K562 (cell line): Measurements from ENCODE around the gene FLAD1. TPM values are rescaled to one million over a fixed set of nuclear protein-coding genes. Genes with fewer than 3 reads are reported as not detected.

Experiments
- ADNP ChIP-seq: fragments of 200-800 bp; sonication (Bioruptor generic); IDR thresholded peaks from 2 replicates; pipeline ENCODE4 v1.6.1; 2016; ENCODE audit warnings: missing genetic modification characterization, missing compliant biosample characterization
- ARHGAP35 ChIP-seq: fragments of 450-650 bp; IDR thresholded peaks from 2 replicates; pipeline ENCODE4 v1.6.1; 2018; ENCODE audit not compliant: partially characterized antibody
- BRD9 ChIP-seq: fragments of 450-650 bp; IDR thresholded peaks from 2 replicates; pipeline ENCODE4 v1.6.1; 2018; ENCODE audit warnings: low read depth; ENCODE audit not compliant: partially characterized antibody
- CCAR2 ChIP-seq: fragments of 200-400 bp; formaldehyde crosslinking; IDR thresholded peaks from 2 replicates; pipeline ENCODE4 v1.6.1; 2017; ENCODE audit warnings: mild to moderate bottlenecking, low read depth, low read length
- CEBPZ ChIP-seq: fragments of 150-350 bp; IDR thresholded peaks from 2 replicates; pipeline ENCODE4 v1.6.1; 2014; ENCODE audit warnings: low read depth, mild to moderate bottlenecking, low read length, borderline replicate concordance
- DEAF1 ChIP-seq: fragments of 450-650 bp; formaldehyde crosslinking; IDR thresholded peaks from 2 replicates; pipeline ENCODE4 v1.4.0; 2020; ENCODE audit warnings: mild to moderate bottlenecking, moderate library complexity
- DMBX1 ChIP-seq: fragments of 250-450 bp; sonication (Bioruptor Pico); IDR thresholded peaks from 2 replicates; pipeline ENCODE4 v1.8.0; 2022; ENCODE audit warnings: inconsistent platforms, mild to moderate bottlenecking, moderate library complexity, borderline replicate concordance
- ILF3 ChIP-seq: fragments of 450-650 bp; IDR thresholded peaks from 2 replicates; pipeline ENCODE4 v1.6.1; 2018; ENCODE audit warnings: antibody characterized with exemption, mild to moderate bottlenecking, moderate library complexity, borderline replicate concordance
- JUNB ChIP-seq: fragments of 450-650 bp; formaldehyde crosslinking; conservative IDR thresholded peaks from 2 replicates; pipeline ENCODE4 v1.4.0; 2020; ENCODE audit warnings: mild to moderate bottlenecking
- NFE2 ChIP-seq: IDR thresholded peaks from 2 replicates; pipeline ENCODE4 v1.6.1; 2014; ENCODE audit warnings: antibody characterized with exemption, low read depth
- NFIC ChIP-seq: fragments of 450-650 bp; IDR thresholded peaks from 2 replicates; pipeline ENCODE4 v1.6.1; 2017; ENCODE audit warnings: mild to moderate bottlenecking, inconsistent platforms
- PML ChIP-seq: IDR thresholded peaks from 2 replicates; pipeline ENCODE4 v1.6.1; 2012; ENCODE audit warnings: low read length, inconsistent platforms
- RB1 ChIP-seq: fragments of 450-650 bp; IDR thresholded peaks from 2 replicates; pipeline ENCODE4 v1.6.1; 2017; ENCODE audit warnings: low read depth, mild to moderate bottlenecking
- ZBTB2 ChIP-seq: fragments of 450-650 bp; IDR thresholded peaks from 2 replicates; pipeline ENCODE4 v1.6.1; 2016; ENCODE audit warnings: antibody characterized with exemption
- ZNF592 ChIP-seq: fragments of 450-650 bp; IDR thresholded peaks from 2 replicates; pipeline ENCODE4 v1.6.1; 2017; ENCODE audit warnings: antibody characterized with exemption, mild to moderate bottlenecking
- ZNF696 ChIP-seq: fragments of 250-450 bp; sonication (Bioruptor Pico); conservative IDR thresholded peaks from 2 replicates; pipeline ENCODE4 v1.4.0; 2020; ENCODE audit warnings: mild to moderate bottlenecking, moderate library complexity
- ZNF76 ChIP-seq: fragments of 250-450 bp; sonication (Bioruptor Pico); IDR thresholded peaks from 2 replicates; pipeline ENCODE4 v1.4.0; 2020; ENCODE audit warnings: mild to moderate bottlenecking, moderate library complexity, borderline replicate concordance
- polyA plus RNA-seq, 8 experiments: library from polyadenylated mRNA; depleted of rRNA in 4 of 8; stranded (reverse) in 5 of 8; unstranded in 3 of 8; fragments of >200 nt; fragmentation: Nextera tagmentation in 2 of 8; fragmentation: Illumina TruSeq in 1 of 8; extraction: Ambion mirVana in 2 of 8; extraction: Trizol in 1 of 8; gene quantifications; 2 replicates each; pipeline versions ENCODE4 v1.2.1 to v1.2.3, GENCODE V29; 2011 to 2014; ENCODE audit warnings: inconsistent platforms in 1 of 8, missing spikeins in 1 of 8
- total RNA-seq, 7 experiments: library from RNA; depleted of rRNA in 6 of 7; stranded (reverse); fragments of >200 nt in 6 of 7; fragmentation: Illumina TruSeq in 2 of 7; extraction: Trizol in 2 of 7; gene quantifications; 2 replicates each; pipeline versions ENCODE4 v1.2.1 to v1.2.3, GENCODE V29; 2011 to 2021; ENCODE audit warnings: low replicate concordance in 1 of 7

The FLAD1 gene
- total and polyA plus RNA-seq, 9 of the 15 experiments (the other 6 are each of a cell fraction or from before 2014, with no cell fraction given) = 24.9 to 85.8 (median 67.0) TPM

- TF ChIP-seq JUNB (no peak), PML (peak; percentile 15; the same call in 1 of the 2 replicates), ARHGAP35 (no peak), DMBX1 (peak; percentile 53; the same call in 1 of the 2 replicates), ILF3 (no peak), ZNF592 (peak; percentile 87), DEAF1 (CRISPR knock-in tag) (no peak), ZBTB2 (no peak; the same call in 1 of the 2 replicates), RB1 (no peak), ZNF76 (CRISPR knock-in tag) (no peak), CCAR2 (no peak), BRD9 (peak; percentile 9), CEBPZ (no peak), ZNF696 (no peak), NFIC (no peak), ADNP (no peak), NFE2 (0 out of 2 replicates have a peak, but pooled peaks have one; percentile 5)
These were observed 16.6 kb downstream of the FLAD1 start (continued) for GRCh38 chr1:154999571-155000410.
